Measurements from ENCODE around the gene ADAMTS2.

Gene ADAMTS2

GRCh38 chr5:179343021-179343718 lies 2.1 kb downstream of the ADAMTS2 start:
- DNase-seq: no peak

- no peak for DNase-seq
Measured at GRCh38 chr5:179342577-179342976, 2.7 kb downstream of the ADAMTS2 start.

GRCh38 chr5:179340465-179340864 lies 4.8 kb downstream of the ADAMTS2 start:
- no peak for DNase-seq

DNA sequence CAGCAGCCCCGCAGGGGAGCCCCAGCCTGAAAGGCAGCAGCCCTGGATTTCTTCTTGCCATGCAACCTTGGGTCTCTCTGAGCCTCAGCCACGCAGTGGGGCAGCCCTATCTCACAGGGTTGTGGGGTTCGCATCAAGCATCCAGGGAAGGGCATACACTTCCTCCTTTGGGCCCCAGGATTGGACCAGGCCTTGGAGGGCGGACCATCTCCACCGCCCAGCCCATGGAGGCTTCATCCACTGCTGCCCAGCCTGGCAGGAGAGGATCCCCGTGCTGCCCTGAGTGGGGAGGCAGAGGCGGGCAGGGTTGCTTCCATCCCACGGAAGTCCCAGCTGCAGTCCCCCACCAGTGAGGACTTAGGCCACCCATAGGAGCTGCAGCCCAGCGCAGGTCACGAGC lies 5.3 kb downstream of the ADAMTS2 start:
- DNase-seq: no peak

DNA sequence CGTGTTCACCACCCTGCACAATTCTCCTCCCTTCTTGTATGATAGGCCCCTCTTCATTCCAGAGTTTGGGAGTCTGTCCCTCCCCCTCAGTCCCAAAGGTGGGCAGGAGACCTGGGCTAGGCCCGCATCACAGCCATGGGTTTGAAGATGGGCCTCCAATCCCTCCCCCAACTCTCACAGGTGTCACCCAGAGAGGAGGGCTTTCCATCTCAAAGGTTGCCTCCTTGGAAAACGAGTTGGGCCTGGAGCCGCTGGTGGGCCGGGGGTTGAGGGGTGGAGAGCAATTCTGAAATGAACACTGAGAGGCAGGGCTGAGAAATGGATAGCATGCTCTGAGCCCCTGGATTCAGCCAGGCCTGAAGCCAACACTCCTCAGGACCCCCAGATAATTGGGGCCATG lies 6.2 kb downstream of the ADAMTS2 start:
- no peak for DNase-seq

DNA sequence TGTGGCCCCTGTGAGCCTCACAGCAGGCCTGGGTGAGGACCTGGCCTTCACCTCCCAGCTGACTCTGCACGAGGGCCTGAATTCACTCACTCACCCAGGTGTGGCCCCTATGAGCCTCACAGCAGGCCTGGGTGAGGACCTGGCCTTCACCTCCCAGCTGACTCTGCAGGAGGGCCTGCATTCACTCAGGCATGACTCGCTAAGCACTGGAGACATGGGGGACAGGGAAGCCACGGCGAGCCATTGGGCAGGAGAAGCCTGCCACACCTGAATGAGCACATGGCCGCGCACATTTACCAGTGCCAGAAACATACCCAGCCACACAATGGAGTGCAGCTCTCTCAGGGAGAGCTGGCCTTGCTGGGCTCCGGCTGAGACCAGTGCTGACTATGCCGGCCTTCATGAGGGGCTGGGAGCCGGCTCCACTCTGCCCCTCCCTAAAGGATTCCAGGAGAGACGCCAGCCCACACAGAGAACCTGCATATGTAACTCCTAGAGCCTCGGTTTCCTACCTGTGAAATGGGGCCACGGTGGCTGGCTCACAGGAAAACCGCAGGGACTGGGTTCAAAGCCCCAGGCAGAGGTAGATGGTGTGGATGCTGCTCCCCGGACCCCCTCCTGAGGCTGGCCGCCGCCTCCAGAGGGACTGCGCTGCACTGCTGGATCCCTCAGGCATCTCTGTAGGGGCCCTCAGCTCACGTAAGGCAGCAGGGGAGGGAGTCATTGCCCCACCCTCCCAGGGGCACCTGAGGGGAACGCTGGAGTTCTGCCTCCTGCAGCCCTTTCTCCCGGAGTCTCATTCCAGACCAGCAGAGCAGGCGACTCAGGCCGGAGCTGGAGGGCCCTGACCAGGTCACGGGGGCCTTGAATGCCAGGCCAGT lies 7.2 kb downstream of the ADAMTS2 start:
- DNase-seq: no peak

DNA sequence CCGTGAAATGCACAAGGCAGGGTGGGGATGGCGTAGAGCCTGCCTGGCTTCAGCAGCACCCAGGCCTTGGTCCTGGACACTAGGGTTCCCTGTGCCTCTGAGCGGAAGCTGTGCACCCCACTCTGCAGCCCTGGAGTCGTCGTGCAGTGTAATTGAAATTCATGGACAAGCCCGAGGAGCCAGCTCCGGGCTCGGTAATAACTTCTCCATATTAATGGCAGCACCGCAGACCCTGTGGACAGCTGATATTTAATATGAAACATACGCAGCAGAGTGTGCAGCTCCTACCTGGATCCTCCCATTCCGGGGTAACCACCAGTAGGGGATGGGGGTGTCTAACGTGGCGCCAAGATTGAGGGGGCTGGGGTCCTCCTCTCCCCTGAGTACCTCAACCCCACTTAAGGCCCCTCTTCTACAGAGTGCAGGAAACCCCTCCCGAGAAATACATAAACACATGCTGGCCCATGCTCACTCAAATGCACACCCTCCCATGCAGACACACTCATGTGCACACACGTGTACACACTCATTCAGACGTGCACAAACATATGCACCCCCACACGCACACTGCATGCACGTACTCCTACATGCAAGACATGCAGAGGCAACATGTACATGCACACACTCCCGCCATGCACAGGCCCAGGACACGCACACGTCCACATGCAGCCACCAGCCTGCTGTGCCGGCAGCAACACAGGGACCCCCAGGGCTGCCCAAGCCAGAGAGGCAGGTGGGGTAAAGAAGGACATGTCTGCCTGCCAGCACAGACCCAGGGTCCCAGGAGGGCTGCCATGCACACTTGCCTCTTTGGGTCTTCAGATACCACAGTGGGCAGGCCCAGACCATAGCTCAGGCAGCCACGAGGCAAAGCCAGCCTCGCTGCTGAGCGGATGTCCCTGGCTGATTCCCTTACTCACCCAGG lies 8.1 kb downstream of the ADAMTS2 start:
- no peak for DNase-seq

GRCh38 chr5:179336126-179336870 lies 9.0 kb downstream of the ADAMTS2 start:
- DNase-seq: no peak

- no peak for DNase-seq
Measured at GRCh38 chr5:179333796-179334761, 11.2 kb downstream of the ADAMTS2 start.

- DNase-seq: no peak
Measured at GRCh38 chr5:179332741-179333290, 12.4 kb downstream of the ADAMTS2 start.

GRCh38 chr5:179331591-179332375 lies 13.5 kb downstream of the ADAMTS2 start:
- DNase-seq: no peak

- DNase-seq: no peak
Measured at GRCh38 chr5:179330186-179330900, 14.9 kb downstream of the ADAMTS2 start.

- no peak for DNase-seq
Measured at GRCh38 chr5:179328291-179328690, 17.0 kb downstream of the ADAMTS2 start.

- no peak for DNase-seq
Measured at GRCh38 chr5:179327021-179327735, 18.1 kb downstream of the ADAMTS2 start.

GRCh38 chr5:179326122-179326927 lies 18.9 kb downstream of the ADAMTS2 start:
- no peak for DNase-seq

DNA sequence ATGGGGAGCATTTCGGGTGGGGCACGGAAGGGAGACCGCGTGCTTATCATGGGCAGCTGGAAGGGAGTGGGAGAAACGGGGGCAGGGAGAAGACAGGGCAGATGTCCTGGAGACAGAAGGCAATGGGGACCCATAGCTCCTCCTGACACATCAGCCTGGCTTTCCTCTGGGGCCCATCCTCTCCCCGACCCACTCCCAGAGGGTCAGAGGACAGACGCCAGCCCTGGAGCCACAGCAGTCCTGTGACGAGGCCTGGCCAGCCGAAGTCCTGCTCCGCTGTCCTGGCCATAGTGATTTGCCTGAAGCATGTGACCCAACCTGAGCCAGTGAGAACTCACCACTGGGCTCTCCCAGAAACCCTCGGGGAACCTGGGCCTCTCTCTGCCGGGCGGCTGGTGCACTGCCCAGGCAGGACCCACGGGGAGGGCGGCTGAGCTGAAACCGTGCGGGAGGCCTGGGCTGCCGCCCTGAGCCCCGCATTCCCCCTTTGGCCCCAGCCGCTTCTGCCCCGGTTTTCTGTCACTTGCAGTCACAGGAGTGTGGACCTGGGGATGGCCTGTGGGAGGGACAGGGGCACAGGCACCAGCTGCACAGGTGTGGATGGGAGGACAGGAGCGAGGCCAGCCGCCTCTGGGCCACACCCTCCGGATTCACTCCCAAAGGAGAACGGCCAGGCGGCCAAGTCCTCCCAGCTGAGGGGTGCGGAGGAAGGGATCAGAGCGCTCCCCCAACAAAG lies 19.8 kb downstream of the ADAMTS2 start:
- no peak for DNase-seq

- no peak for DNase-seq
Measured at GRCh38 chr5:179324760-179325295, 20.4 kb downstream of the ADAMTS2 start.
